ENCODE data around the gene PLEKHA6.

PLEKHA6 gene

GRCh38 chr1:204373911-204374310 lies 14.2 kb upstream of the PLEKHA6 start:
- TF ChIP-seq CTCF (conservative IDR thresholded peaks at IDR 0.05; ENCODE audit: low read length) = no peak
- no peak overlapping the region for H3K4me3 ChIP-seq (ENCODE audit: low read length)
- no peak for DNase-seq (ENCODE audit: low read depth)

GRCh38 chr1:204370176-204370575 lies 10.4 kb upstream of the PLEKHA6 start:
- H3K4me3 ChIP-seq (ENCODE audit: low read length) = no peak overlapping the region
- no peak for DNase-seq (ENCODE audit: low read depth)
- no peak for TF ChIP-seq CTCF (conservative IDR thresholded peaks at IDR 0.05; ENCODE audit: low read length)

- DNase-seq (ENCODE audit: low read depth) = no peak
- TF ChIP-seq CTCF (conservative IDR thresholded peaks at IDR 0.05; ENCODE audit: low read length) = no peak
- no peak overlapping the region for H3K4me3 ChIP-seq (ENCODE audit: low read length)
Measured at GRCh38 chr1:204368996-204369726, 9.4 kb upstream of the PLEKHA6 start.

- no peak for DNase-seq (ENCODE audit: low read depth)
- no peak overlapping the region for H3K4me3 ChIP-seq (ENCODE audit: low read length)
Measured at GRCh38 chr1:204367956-204368355, 8.2 kb upstream of the PLEKHA6 start.

GRCh38 chr1:204367193-204367858 lies 7.6 kb upstream of the PLEKHA6 start:
- TF ChIP-seq CTCF (conservative IDR thresholded peaks at IDR 0.05; ENCODE audit: low read length) = no peak
- DNase-seq (ENCODE audit: low read depth) = no peak
- no peak overlapping the region for H3K4me3 ChIP-seq (ENCODE audit: low read length)

More at GRCh38 chr1:204367956-204368355, 8.2 kb upstream of the PLEKHA6 start:
- TF ChIP-seq CTCF (conservative IDR thresholded peaks at IDR 0.05; ENCODE audit: low read length) = no peak

GRCh38 chr1:204366759-204367158 lies 7.0 kb upstream of the PLEKHA6 start:
- DNase-seq (ENCODE audit: low read depth) = no peak
- peak; percentile 49 for TF ChIP-seq CTCF (conservative IDR thresholded peaks at IDR 0.05; ENCODE audit: low read length)

More at GRCh38 chr1:204366759-204367158, 7.0 kb upstream of the PLEKHA6 start:
- no peak overlapping the region for H3K4me3 ChIP-seq (ENCODE audit: low read length)

Measured in AG10803 (cell line).